DND-41 (cell line): Measurements from ENCODE around the gene TMEM234.

Experiments
- ATAC-seq: fragments of 200-7000 bp; cut with Tn5 transposase; 3 replicates; pipeline ENCODE4 v1.9.1; 2021; ENCODE audit warnings: low read depth; ENCODE audit not compliant: insufficient read depth
- DNase-seq: peaks from one replicate; pipeline ENCODE4 v3.0.0-alpha.2; 2020
- H2AFZ ChIP-seq: 2 replicates; pipeline ENCODE4 v1.6.0; 2012; ENCODE audit warnings: low read depth, low read length
- H3K27ac ChIP-seq: 2 replicates; pipeline ENCODE4 v1.5.1; 2012; ENCODE audit warnings: low read length, inconsistent platforms
- H3K27me3 ChIP-seq: fragments of 200-600 bp; sonication (generic); 2 replicates; pipeline ENCODE4 v1.6.0; 2012; ENCODE audit warnings: low read length, mild to moderate bottlenecking, inconsistent platforms; ENCODE audit not compliant: insufficient read depth, poor library complexity
- H3K36me3 ChIP-seq: 2 replicates; pipeline ENCODE4 v1.5.1; 2012; ENCODE audit warnings: low read length, inconsistent platforms; ENCODE audit not compliant: insufficient read depth
- H3K4me1 ChIP-seq: 2 replicates; pipeline ENCODE4 v1.5.1; 2012; ENCODE audit warnings: mild to moderate bottlenecking, low read length; ENCODE audit not compliant: insufficient read depth
- H3K4me2 ChIP-seq: 2 replicates; pipeline ENCODE4 v1.6.0; 2012; ENCODE audit warnings: mild to moderate bottlenecking, moderate library complexity, low read length, inconsistent platforms; ENCODE audit not compliant: insufficient read depth
- H3K4me3 ChIP-seq, 2 experiments: fragments of 200-600 bp in 1 of 2; shearing (Covaris generic) in 1 of 2; 2 replicates each; pipeline ENCODE4 v1.5.1; 2012 to 2016; ENCODE audit warnings: inconsistent platforms in 2 of 2, low read length in 2 of 2, mild to moderate bottlenecking in 2 of 2, low read depth in 1 of 2, moderate library complexity in 1 of 2
- H3K79me2 ChIP-seq: 2 replicates; pipeline ENCODE4 v1.6.0; 2012; ENCODE audit warnings: low read length, inconsistent platforms; ENCODE audit not compliant: insufficient read depth
- H3K9ac ChIP-seq: 2 replicates; pipeline ENCODE4 v1.6.0; 2012; ENCODE audit warnings: low read depth, mild to moderate bottlenecking, inconsistent platforms, low read length, moderate library complexity
- H3K9me3 ChIP-seq: 2 replicates; pipeline ENCODE4 v1.5.1; 2012; ENCODE audit warnings: low read length, moderate library complexity, mild to moderate bottlenecking, inconsistent platforms; ENCODE audit not compliant: insufficient read depth, severe bottlenecking
- H4K20me1 ChIP-seq: 2 replicates; pipeline ENCODE4 v1.6.0; 2012; ENCODE audit warnings: low read length; ENCODE audit not compliant: insufficient read depth
- EZH2 ChIP-seq: IDR thresholded peaks from 3 replicates; pipeline ENCODE4 v1.6.1; 2012; ENCODE audit warnings: borderline replicate concordance, low read depth, mild to moderate bottlenecking, moderate library complexity, low read length, inconsistent platforms; ENCODE audit not compliant: severe bottlenecking
- TF ChIP-seq, protein P1 (sequence below): IDR thresholded peaks from 2 replicates; pipeline ENCODE4 v1.5.1; 2012; ENCODE audit warnings: borderline replicate concordance, low read length, moderate library complexity, mild to moderate bottlenecking; ENCODE audit not compliant: poor library complexity, severe bottlenecking; ENCODE audit errors: extremely low read depth

Gene TMEM234

DNA sequence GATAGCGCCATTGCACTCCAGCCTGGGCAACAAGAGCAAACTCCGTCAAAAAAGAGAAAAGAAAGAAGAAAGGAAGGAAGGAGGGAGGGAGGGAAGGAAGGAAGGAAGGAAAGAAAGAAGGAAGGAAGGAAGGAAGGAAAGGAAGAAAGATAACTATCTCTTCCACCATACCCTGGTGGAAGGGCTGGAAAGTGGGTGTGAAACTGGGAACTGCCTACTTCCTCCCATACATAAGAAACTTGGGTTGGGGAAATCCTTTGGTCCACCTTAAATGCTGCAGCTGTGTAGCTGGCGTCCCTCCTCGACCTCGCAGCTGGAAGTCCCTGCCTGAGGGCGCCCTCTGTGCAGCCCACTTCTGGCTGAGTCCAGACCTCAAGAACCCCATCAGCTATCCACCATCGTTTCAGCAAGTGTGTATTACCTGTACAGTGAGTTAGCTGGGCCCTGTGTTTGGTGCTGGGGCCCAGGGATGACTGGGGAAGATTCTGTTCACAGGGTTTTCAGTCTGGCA lies 20.2 kb upstream of the TMEM234 start:
- TF ChIP-seq EZH2 = no peak
- TF ChIP-seq, protein P1, sequence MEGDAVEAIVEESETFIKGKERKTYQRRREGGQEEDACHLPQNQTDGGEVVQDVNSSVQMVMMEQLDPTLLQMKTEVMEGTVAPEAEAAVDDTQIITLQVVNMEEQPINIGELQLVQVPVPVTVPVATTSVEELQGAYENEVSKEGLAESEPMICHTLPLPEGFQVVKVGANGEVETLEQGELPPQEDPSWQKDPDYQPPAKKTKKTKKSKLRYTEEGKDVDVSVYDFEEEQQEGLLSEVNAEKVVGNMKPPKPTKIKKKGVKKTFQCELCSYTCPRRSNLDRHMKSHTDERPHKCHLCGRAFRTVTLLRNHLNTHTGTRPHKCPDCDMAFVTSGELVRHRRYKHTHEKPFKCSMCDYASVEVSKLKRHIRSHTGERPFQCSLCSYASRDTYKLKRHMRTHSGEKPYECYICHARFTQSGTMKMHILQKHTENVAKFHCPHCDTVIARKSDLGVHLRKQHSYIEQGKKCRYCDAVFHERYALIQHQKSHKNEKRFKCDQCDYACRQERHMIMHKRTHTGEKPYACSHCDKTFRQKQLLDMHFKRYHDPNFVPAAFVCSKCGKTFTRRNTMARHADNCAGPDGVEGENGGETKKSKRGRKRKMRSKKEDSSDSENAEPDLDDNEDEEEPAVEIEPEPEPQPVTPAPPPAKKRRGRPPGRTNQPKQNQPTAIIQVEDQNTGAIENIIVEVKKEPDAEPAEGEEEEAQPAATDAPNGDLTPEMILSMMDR = no peak
- Histone ChIP-seq H3K4me1 (peaks cover 5% of the 10 kb centered on the region), H3K79me2 (no peaks in the 10 kb centered on the region), H3K9me3 (no peaks in the 10 kb centered on the region), H3K27me3 (no peaks in the 10 kb centered on the region), H4K20me1 (no peaks in the 10 kb centered on the region), H3K4me2 (no peak overlapping the region), H3K36me3 (no peaks in the 10 kb centered on the region), H3K27ac (no peak overlapping the region), H3K4me3 (no peak overlapping the region), H2AFZ (no peak overlapping the region), H3K9ac (no peak overlapping the region)
- DNase-seq (no peak), ATAC-seq (0 out of 3 replicates have a peak, but pooled peaks have one; percentile 23)

- TF ChIP-seq, protein P1 = no peak
- TF ChIP-seq EZH2 = no peak
- ATAC-seq (no peak), DNase-seq (no peak)
- Histone ChIP-seq H3K4me1 (no peaks in the 10 kb centered on the region), H2AFZ (no peak overlapping the region), H3K4me3 (no peak overlapping the region), H3K9ac (no peak overlapping the region), H3K4me2 (no peak overlapping the region), H3K27me3 (no peaks in the 10 kb centered on the region), H4K20me1 (no peaks in the 10 kb centered on the region), H3K36me3 (no peaks in the 10 kb centered on the region), H3K27ac (no peak overlapping the region), H3K9me3 (no peaks in the 10 kb centered on the region), H3K79me2 (no peaks in the 10 kb centered on the region)
These were observed 19.0 kb upstream of the TMEM234 start for GRCh38 chr1:32241001-32241763.

GRCh38 chr1:32240140-32240951 lies 18.2 kb upstream of the TMEM234 start:
- Histone ChIP-seq H3K27ac (no peak overlapping the region), H3K4me3 (no peak overlapping the region), H2AFZ (no peak overlapping the region), H3K4me1 (no peaks in the 10 kb centered on the region), H4K20me1 (no peaks in the 10 kb centered on the region), H3K9ac (no peak overlapping the region), H3K36me3 (no peaks in the 10 kb centered on the region), H3K27me3 (no peaks in the 10 kb centered on the region), H3K9me3 (no peaks in the 10 kb centered on the region), H3K4me2 (no peak overlapping the region), H3K79me2 (no peaks in the 10 kb centered on the region)
- DNase-seq (no peak), ATAC-seq (no peak)
- TF ChIP-seq, protein P1 = no peak
- TF ChIP-seq EZH2 = no peak
